Adrenal gland (tissue), 5 donors: Measurements from ENCODE around the gene ATG10.
"Not testable (repeated sequence)": the region's sequence is repeated elsewhere in the genome, so short reads cannot be mapped to it uniquely, and the experiment has no call there.

Experiments used
- POLR2A ChIP-seq, 2 donors: fragments of 450-650 bp; IDR thresholded peaks; one replicate each; pipeline ENCODE4 v1.6.1; 2017; ENCODE audit warnings: antibody characterized with exemption in 2 of 2, mild to moderate bottlenecking in 2 of 2, moderate library complexity in 1 of 2
- TF ChIP-seq, protein P1 (sequence below), 6 experiments: fragments of 450-650 bp in 4 of 6; fragments of 200-600 bp in 2 of 6; sonication (generic) in 1 of 6; IDR thresholded peaks; 1 replicate in 5 of 6; 2 replicates in 1 of 6; pipeline versions ENCODE4 v1.5.1 to v1.8.0; 2016 to 2021; ENCODE audit warnings: antibody characterized with exemption in 6 of 6, mild to moderate bottlenecking in 2 of 6, moderate library complexity in 1 of 6
- donor health status: DM: no; HTN: no; CAD: no.

DNA sequence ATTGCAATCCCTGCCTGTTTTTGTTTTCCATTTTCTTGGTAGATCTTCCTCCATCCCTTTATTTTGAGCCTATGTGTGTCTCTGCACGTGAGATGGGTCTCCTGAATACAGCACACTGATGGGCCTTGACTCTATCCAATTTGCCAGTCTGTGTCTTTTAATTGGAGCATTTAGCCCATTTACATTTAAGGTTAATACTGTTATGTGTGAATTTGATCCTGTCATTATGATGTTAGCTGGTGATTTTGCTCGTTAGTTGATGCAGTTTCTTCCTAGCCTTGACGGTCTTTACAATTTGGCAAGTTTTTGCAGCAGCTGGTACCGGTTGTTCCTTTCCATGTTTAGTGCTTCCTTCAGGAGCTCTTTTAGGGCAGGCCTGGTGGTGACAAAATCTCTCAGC, 42.8 kb downstream of the ATG10 start:
- TF ChIP-seq, protein P1, sequence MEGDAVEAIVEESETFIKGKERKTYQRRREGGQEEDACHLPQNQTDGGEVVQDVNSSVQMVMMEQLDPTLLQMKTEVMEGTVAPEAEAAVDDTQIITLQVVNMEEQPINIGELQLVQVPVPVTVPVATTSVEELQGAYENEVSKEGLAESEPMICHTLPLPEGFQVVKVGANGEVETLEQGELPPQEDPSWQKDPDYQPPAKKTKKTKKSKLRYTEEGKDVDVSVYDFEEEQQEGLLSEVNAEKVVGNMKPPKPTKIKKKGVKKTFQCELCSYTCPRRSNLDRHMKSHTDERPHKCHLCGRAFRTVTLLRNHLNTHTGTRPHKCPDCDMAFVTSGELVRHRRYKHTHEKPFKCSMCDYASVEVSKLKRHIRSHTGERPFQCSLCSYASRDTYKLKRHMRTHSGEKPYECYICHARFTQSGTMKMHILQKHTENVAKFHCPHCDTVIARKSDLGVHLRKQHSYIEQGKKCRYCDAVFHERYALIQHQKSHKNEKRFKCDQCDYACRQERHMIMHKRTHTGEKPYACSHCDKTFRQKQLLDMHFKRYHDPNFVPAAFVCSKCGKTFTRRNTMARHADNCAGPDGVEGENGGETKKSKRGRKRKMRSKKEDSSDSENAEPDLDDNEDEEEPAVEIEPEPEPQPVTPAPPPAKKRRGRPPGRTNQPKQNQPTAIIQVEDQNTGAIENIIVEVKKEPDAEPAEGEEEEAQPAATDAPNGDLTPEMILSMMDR (IDR thresholded peaks at IDR 0.05) = not testable (repeated sequence)
- TF ChIP-seq POLR2A (IDR thresholded peaks at IDR 0.05) = not testable (repeated sequence)
